Endothelial cell of umbilical vein (primary cell): ENCODE measurements around the gene KIFC1. TPM values are rescaled to one million over a fixed set of nuclear protein-coding genes. Genes with fewer than 3 reads are reported as not detected.

Experiments used
- BruUV-seq: library from RNA; stranded (reverse); fragments of 400-500 nt; replicated peaks from 2 replicates; lab custom pipeline; 2021; lab: Mats Ljungman, UMichigan
- CTCF ChIA-PET: fragments of 300-600, 350-600 bp; sonication (Branson Sonifier 250); formaldehyde crosslinking; loops from one replicate; lab custom pipeline; 2021; ENCODE audit warnings: antibody characterized with exemption, inconsistent platforms; lab: Charles Lee
- POLR2A ChIA-PET: fragments of 300-600, 350-600 bp; sonication (Branson Sonifier 250); formaldehyde crosslinking; loops from one replicate; lab custom pipeline; 2021; ENCODE audit warnings: antibody characterized with exemption, inconsistent platforms; lab: Charles Lee
- DNase-seq: peaks from one replicate; pipeline ENCODE4 v3.0.0-alpha.2; 2011; ENCODE audit warnings: low read depth, low spot score
- FAIRE-seq: peaks from 2 replicates; lab custom pipeline; 2011; peaks lifted over from hg19 to GRCh38; lab: Jason Lieb, UNC
- H2AFZ ChIP-seq: 2 replicates; pipeline ENCODE4 v1.6.0; 2012; ENCODE audit warnings: low read depth, low read length, control low read depth, inconsistent platforms
- H3K27ac ChIP-seq: 2 replicates; pipeline ENCODE4 v1.5.1; 2011; ENCODE audit warnings: low read depth, mild to moderate bottlenecking, control low read depth, low read length, moderate library complexity; ENCODE audit not compliant: insufficient read depth
- H3K27me3 ChIP-seq, 2 experiments: 2 replicates each; pipeline versions ENCODE4 v1.6.0 to v1.6.1; 2011; ENCODE audit warnings: low read length in 2 of 2, mixed read lengths in 1 of 2; ENCODE audit not compliant: control insufficient read depth in 2 of 2, insufficient read depth in 2 of 2
- H3K36me3 ChIP-seq, 2 experiments: 2 replicates in 1 of 2; 3 replicates in 1 of 2; pipeline ENCODE4 v1.5.1; 2011; ENCODE audit warnings: low read length in 2 of 2, mild to moderate bottlenecking in 1 of 2, moderate library complexity in 1 of 2; ENCODE audit not compliant: control insufficient read depth in 2 of 2, insufficient read depth in 2 of 2; ENCODE audit errors: extremely low read depth in 1 of 2
- H3K4me1 ChIP-seq: 3 replicates; pipeline ENCODE4 v1.5.1; 2011; ENCODE audit warnings: mild to moderate bottlenecking, low read length; ENCODE audit not compliant: control insufficient read depth, insufficient read depth; ENCODE audit errors: extremely low read depth
- H3K4me2 ChIP-seq: 2 replicates; pipeline ENCODE4 v1.6.1; 2011; ENCODE audit warnings: low read length, control low read depth, mixed read lengths; ENCODE audit not compliant: insufficient read depth
- H3K4me3 ChIP-seq, 3 experiments: fragments of 200-600 bp in 1 of 3; sonication (generic), shearing (Covaris generic) in 1 of 3; replicated peaks in 1 of 3; 2 replicates each; pipeline ENCODE4 v1.5.1; 2011 to 2016; ENCODE audit warnings: control low read depth in 3 of 3, low read length in 3 of 3, mild to moderate bottlenecking in 2 of 3, inconsistent platforms in 1 of 3, low read depth in 1 of 3, moderate library complexity in 1 of 3; ENCODE audit not compliant: insufficient read depth in 1 of 3
- H3K79me2 ChIP-seq: 2 replicates; pipeline ENCODE4 v1.6.0; 2012; ENCODE audit warnings: low read length, inconsistent platforms; ENCODE audit not compliant: control insufficient read depth, insufficient read depth
- H3K9ac ChIP-seq: replicated peaks from 2 replicates; pipeline ENCODE3; 2011; ENCODE audit warnings: low read length, control low read depth; ENCODE audit not compliant: insufficient read depth; ENCODE audit errors: extremely low read depth
- H3K9me1 ChIP-seq: replicated peaks from 3 replicates; pipeline ENCODE4 v1.6.0; 2011; ENCODE audit warnings: mild to moderate bottlenecking, low read length; ENCODE audit not compliant: control insufficient read depth, insufficient read depth; ENCODE audit errors: extremely low read depth
- H3K9me3 ChIP-seq: replicated peaks from 2 replicates; pipeline ENCODE4 v1.5.1; 2012; ENCODE audit warnings: low read length, inconsistent platforms; ENCODE audit not compliant: control insufficient read depth, insufficient read depth
- H4K20me1 ChIP-seq: replicated peaks from 2 replicates; pipeline ENCODE3; 2011; ENCODE audit warnings: mild to moderate bottlenecking, low read length; ENCODE audit not compliant: control insufficient read depth, insufficient read depth; ENCODE audit errors: extremely low read depth
- CTCF ChIP-seq, 2 donors: IDR thresholded peaks; 1 replicate in 1 of 2; 2 replicates in 1 of 2; pipeline ENCODE4 v1.5.1; 2011; ENCODE audit warnings: low read length in 2 of 2, mild to moderate bottlenecking in 2 of 2, moderate library complexity in 2 of 2, control low read depth in 1 of 2, inconsistent platforms in 1 of 2, low read depth in 1 of 2; ENCODE audit not compliant: insufficient read depth in 1 of 2; ENCODE audit errors: extremely low read depth in 1 of 2
- EZH2 ChIP-seq: IDR thresholded peaks from 2 replicates; pipeline ENCODE4 v1.6.1; 2012; ENCODE audit warnings: borderline replicate concordance, low read depth, mild to moderate bottlenecking, moderate library complexity, low read length, inconsistent platforms; ENCODE audit not compliant: severe bottlenecking
- FOS ChIP-seq: IDR thresholded peaks from 2 replicates; pipeline ENCODE4 v1.6.1; 2011; ENCODE audit warnings: mild to moderate bottlenecking, low read length, moderate library complexity, borderline replicate concordance; ENCODE audit not compliant: insufficient read depth
- GATA2 ChIP-seq: IDR thresholded peaks from 2 replicates; pipeline ENCODE4 v1.7.0; 2011; ENCODE audit warnings: low read depth, mild to moderate bottlenecking, moderate library complexity, mixed read lengths, low read length; ENCODE audit not compliant: insufficient read length, insufficient read depth
- JUN ChIP-seq: IDR thresholded peaks from 2 replicates; pipeline ENCODE4 v1.6.1; 2011; ENCODE audit warnings: borderline replicate concordance, low read depth; ENCODE audit not compliant: insufficient read length, insufficient read depth
- MAX ChIP-seq: IDR thresholded peaks from 2 replicates; pipeline ENCODE4 v1.6.1; 2011; ENCODE audit not compliant: insufficient read depth, insufficient read length
- MYC ChIP-seq: IDR thresholded peaks from one replicate; pipeline ENCODE4 v1.6.1; 2011; ENCODE audit warnings: mild to moderate bottlenecking, low read depth, low read length
- POLR2A ChIP-seq: IDR thresholded peaks from 2 replicates; pipeline ENCODE4 v1.6.1; 2012; ENCODE audit warnings: low read depth, mild to moderate bottlenecking, control low read depth, low read length
- POLR2AphosphoS5 ChIP-seq: IDR thresholded peaks from 2 replicates; pipeline ENCODE4 v1.6.1; 2012; ENCODE audit warnings: low read depth, mild to moderate bottlenecking, control low read depth, low read length, moderate library complexity; ENCODE audit not compliant: insufficient read depth
- dilution Hi-C: fragments of 300-500 bp; cut with MboI; formaldehyde crosslinking; loops from one replicate; pipeline ENCODE4 v1.15.0; 2019; ENCODE audit warnings: low sequenced_read_pairs; ENCODE audit not compliant: extremely low pct_ligation_motif_present
- intact Hi-C: fragments of 100-400 bp; cut with micrococcal nuclease; formaldehyde crosslinking; loops from one replicate; pipeline ENCODE4 v1.10.0; 2022
- polyA plus RNA-seq, 4 experiments: library from polyadenylated mRNA; depleted of rRNA in 3 of 4; stranded (reverse) in 3 of 4; unstranded in 1 of 4; fragments of >200 nt; gene quantifications; 2 replicates each; pipeline versions ENCODE4 v1.2.1 to v1.2.3, GENCODE V29; 2011 to 2012; ENCODE audit warnings: missing spikeins in 1 of 4
- total RNA-seq: library from RNA; stranded (reverse); gene quantifications from 2 replicates; pipeline ENCODE4 v1.2.3, GENCODE V29; 2021

KIFC1 gene
- total and polyA plus RNA-seq, 2 donors (not counting 3 experiments of a cell fraction or from before 2014, with no cell fraction given) = 39.3 to 63.4 TPM

- no TSS peak for BruUV-seq
- no peaks in the 10 kb centered on the region for H3K4me1 ChIP-seq
- no peak overlapping the region for H3K4me3 ChIP-seq
- DNase-seq (no peak), FAIRE-seq (no peak)
- H3K79me2 ChIP-seq = no peaks in the 10 kb centered on the region
- dilution Hi-C loops = no loop called here
- H2AFZ ChIP-seq = no peak overlapping the region
- no peaks in the 10 kb centered on the region for H4K20me1 ChIP-seq
- CTCF ChIA-PET = no interaction called here
- H3K27ac ChIP-seq = no peak overlapping the region
- no peak overlapping the region for H3K9ac ChIP-seq
- no peak overlapping the region for H3K4me2 ChIP-seq
- POLR2A ChIA-PET = no interaction called here
- H3K9me1 ChIP-seq = no peaks in the 10 kb centered on the region
- H3K36me3 ChIP-seq = no peaks in the 10 kb centered on the region
- TF ChIP-seq POLR2A (no peak), POLR2AphosphoS5 (no peak), EZH2 (no peak), FOS (no peak), CTCF (IDR thresholded peaks at IDR 0.05; ENCODE audit: extremely low read depth in 1 of 2, insufficient read depth in 1 of 2, low read depth in 1 of 2, low read length in 2 of 2) (no peak), JUN (no peak), MYC (no peak), GATA2 (no peak), MAX (no peak)
- no peaks in the 10 kb centered on the region for H3K9me3 ChIP-seq
- intact Hi-C loops = no loop called here
- no peaks in the 10 kb centered on the region for H3K27me3 ChIP-seq
These were observed 8.0 kb upstream of the KIFC1 start for GRCh38 chr6:33383427-33384185.
